ENCODE data around the gene UXS1. TPM values are rescaled to one million over a fixed set of nuclear protein-coding genes. Genes with fewer than 3 reads are reported as not detected.

Gene UXS1
- total and polyA plus RNA-seq, 9 of the 15 experiments (the other 6 are each of a cell fraction or from before 2014, with no cell fraction given), result 5.8 to 25.8 (median 15.0) TPM

DNA sequence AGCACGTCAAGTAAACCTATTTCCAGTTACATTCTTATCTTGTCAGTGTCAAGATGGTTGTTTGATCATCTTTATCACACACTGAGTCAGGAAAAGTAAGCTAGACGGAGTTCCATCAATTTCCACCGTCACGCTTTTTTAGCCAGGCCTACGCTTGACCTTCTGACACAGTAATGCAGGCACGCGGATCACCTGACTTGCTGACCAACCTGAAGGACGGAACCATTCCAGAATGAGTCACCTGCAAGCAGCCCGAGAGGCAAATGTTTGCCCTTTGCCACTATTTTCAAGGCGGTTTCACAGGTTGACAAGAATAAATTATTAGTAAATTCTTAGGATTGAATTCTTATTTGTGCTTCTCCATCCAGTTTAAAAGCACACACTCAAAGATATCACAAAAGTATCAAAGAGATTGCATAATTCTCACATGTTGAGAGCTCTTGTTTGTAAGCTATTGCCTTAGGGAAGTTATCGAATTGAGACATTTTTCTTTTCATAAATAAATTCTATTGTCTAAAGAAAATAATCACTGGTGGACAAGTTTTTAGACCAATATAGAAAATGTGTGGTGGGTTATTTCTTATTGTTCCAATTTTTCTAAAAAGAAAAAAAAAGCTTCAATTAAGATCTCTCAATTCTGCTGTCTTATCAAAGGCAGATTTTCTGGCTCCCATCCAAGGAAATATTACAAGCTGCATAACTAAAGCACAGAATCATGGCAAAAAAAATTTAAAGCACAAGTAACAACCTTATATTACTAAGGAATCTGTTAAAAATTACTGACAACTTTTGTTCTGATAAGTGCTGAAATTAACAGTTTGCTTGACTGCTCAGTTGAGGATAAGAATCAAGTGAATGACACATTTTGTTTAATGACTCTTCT is 31.9 kb downstream of the UXS1 start (continued):
- TF ChIP-seq ZNF121 (CRISPR knock-in tag; conservative IDR thresholded peaks at IDR 0.05), result no peak
- TF ChIP-seq, protein P1, sequence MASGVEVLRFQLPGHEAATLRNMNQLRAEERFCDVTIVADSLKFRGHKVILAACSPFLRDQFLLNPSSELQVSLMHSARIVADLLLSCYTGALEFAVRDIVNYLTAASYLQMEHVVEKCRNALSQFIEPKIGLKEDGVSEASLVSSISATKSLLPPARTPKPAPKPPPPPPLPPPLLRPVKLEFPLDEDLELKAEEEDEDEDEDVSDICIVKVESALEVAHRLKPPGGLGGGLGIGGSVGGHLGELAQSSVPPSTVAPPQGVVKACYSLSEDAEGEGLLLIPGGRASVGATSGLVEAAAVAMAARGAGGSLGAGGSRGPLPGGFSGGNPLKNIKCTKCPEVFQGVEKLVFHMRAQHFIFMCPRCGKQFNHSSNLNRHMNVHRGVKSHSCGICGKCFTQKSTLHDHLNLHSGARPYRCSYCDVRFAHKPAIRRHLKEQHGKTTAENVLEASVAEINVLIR (CRISPR knock-in tag; IDR thresholded peaks at IDR 0.05), result no peak
- TF ChIP-seq NFIC (IDR thresholded peaks at IDR 0.05), result peak; percentile 71
- TF ChIP-seq, protein P2, sequence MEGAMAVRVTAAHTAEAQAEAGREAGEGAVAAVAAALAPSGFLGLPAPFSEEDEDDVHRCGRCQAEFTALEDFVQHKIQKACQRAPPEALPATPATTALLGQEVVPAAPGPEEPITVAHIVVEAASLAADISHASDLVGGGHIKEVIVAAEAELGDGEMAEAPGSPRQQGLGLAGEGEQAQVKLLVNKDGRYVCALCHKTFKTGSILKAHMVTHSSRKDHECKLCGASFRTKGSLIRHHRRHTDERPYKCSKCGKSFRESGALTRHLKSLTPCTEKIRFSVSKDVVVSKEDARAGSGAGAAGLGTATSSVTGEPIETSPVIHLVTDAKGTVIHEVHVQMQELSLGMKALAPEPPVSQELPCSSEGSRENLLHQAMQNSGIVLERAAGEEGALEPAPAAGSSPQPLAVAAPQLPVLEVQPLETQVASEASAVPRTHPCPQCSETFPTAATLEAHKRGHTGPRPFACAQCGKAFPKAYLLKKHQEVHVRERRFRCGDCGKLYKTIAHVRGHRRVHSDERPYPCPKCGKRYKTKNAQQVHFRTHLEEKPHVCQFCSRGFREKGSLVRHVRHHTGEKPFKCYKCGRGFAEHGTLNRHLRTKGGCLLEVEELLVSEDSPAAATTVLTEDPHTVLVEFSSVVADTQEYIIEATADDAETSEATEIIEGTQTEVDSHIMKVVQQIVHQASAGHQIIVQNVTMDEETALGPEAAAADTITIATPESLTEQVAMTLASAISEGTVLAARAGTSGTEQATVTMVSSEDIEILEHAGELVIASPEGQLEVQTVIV (CRISPR knock-in tag; IDR thresholded peaks at IDR 0.05; ENCODE audit: borderline replicate concordance), result no peak
- TF ChIP-seq JUND (IDR thresholded peaks at IDR 0.05; ENCODE audit: borderline replicate concordance, low read depth, low read length), result peak; percentile 32; the same call in 1 of the 2 replicates
- peak; percentile 15; the same call in 1 of the 3 replicates for TF ChIP-seq JUND (tag; IDR thresholded peaks at IDR 0.05; ENCODE audit: borderline replicate concordance, low read depth, low read length)

Data from K562 (cell line).